ENCODE data around the gene SMIM26.

DNA sequence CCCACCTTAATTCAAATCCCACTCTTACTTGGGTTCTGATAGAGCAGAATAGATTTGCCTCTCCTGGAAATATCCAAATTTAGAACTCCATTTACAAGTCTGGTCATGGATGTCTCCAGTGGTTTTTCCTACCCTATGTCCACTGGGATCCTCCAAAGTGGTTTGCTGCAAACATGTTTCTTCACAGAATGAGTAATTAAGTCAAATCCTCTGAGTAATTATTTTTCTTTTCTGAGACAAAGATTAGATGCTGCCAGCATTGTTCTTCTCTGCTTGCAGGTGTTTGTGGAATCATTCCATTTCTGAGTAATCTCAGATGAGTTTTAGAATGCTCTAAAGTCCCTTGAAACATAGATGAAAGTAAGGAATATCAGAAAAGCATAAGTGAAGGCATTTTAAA, 42.5 kb downstream of the SMIM26 start:
- TF ChIP-seq, protein P1, sequence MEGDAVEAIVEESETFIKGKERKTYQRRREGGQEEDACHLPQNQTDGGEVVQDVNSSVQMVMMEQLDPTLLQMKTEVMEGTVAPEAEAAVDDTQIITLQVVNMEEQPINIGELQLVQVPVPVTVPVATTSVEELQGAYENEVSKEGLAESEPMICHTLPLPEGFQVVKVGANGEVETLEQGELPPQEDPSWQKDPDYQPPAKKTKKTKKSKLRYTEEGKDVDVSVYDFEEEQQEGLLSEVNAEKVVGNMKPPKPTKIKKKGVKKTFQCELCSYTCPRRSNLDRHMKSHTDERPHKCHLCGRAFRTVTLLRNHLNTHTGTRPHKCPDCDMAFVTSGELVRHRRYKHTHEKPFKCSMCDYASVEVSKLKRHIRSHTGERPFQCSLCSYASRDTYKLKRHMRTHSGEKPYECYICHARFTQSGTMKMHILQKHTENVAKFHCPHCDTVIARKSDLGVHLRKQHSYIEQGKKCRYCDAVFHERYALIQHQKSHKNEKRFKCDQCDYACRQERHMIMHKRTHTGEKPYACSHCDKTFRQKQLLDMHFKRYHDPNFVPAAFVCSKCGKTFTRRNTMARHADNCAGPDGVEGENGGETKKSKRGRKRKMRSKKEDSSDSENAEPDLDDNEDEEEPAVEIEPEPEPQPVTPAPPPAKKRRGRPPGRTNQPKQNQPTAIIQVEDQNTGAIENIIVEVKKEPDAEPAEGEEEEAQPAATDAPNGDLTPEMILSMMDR (IDR thresholded peaks at IDR 0.05) = no peak
- TF ChIP-seq POLR2A (IDR thresholded peaks at IDR 0.05) = no peak
